Stimulated activated naive B cell treated with anti-CD40 and anti-IgM and Interleukin-4, amounts not matched to agents 10 μg/mL and 1 μg/mL and 100 μg/mL, for 72 hours (primary cell): ENCODE results near the gene ANO8.

Experiments
- ATAC-seq, 2 donors: fragments of 150-1000 bp; cut with Tn5 transposase; replicated peaks; 2 replicates each; pipeline ENCODE4 v1.10.0; 2021; ENCODE audit warnings: moderate library complexity in 1 of 2
- DNase-seq: peaks from one replicate; pipeline ENCODE4 v3.0.0; 2021
- H3K27ac Mint-ChIP-seq: one replicate; pipeline ENCODE4 v1.8.0; 2022; ENCODE audit warnings: mild to moderate bottlenecking, mixed read lengths
- H3K27me3 Mint-ChIP-seq, 2 donors: one replicate each; pipeline ENCODE4 v1.8.0; 2022; ENCODE audit warnings: mixed read lengths in 2 of 2
- H3K36me3 Mint-ChIP-seq, 2 donors: one replicate each; pipeline ENCODE4 v1.8.0; 2022; ENCODE audit warnings: mixed read lengths in 2 of 2, mild to moderate bottlenecking in 1 of 2
- H3K4me1 Mint-ChIP-seq, 2 donors: one replicate each; pipeline ENCODE4 v1.8.0; 2022; ENCODE audit warnings: mixed read lengths in 2 of 2, mild to moderate bottlenecking in 1 of 2
- H3K4me3 Mint-ChIP-seq, 2 donors: one replicate each; pipeline ENCODE4 v1.8.0; 2022; ENCODE audit warnings: mild to moderate bottlenecking in 2 of 2, mixed read lengths in 2 of 2, moderate library complexity in 1 of 2
- H3K9me3 Mint-ChIP-seq, 2 donors: one replicate each; pipeline ENCODE4 v1.8.0; 2022; ENCODE audit warnings: mixed read lengths in 2 of 2, mild to moderate bottlenecking in 1 of 2

Gene ANO8

DNA sequence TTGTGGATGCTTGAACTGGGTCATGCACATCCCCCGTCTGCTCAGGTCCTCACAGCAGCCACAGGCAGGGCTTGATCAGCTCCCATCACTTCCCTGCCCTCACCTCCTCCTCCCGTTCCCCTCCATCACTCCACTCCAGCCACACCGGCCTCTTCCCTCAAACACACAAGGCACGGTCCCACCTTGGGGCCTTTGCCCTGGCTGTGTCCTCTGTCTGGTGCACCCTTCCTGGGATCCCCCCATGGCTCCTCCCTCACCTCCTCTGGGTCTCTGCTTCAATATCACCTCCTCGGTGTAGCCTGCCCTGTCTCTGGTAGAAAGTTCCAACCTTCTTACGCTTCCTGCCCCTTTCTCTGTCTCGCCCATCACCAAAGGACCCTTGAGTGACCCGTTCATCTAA is 18.7 kb upstream of the ANO8 start:
- Mint-ChIP-seq H3K4me1 (peaks cover 4 to 10% of the 10 kb centered on the region in 2 donors), H3K27me3 (peaks cover 41 to 53% of the 10 kb centered on the region in 2 donors), H3K9me3 (no peaks in the 10 kb centered on the region), H3K27ac (peak overlapping the region; percentile 3), H3K4me3 (no peak overlapping the region), H3K36me3 (no peaks in the 10 kb centered on the region)
- DNase-seq (no peak), ATAC-seq (no peak)

DNA sequence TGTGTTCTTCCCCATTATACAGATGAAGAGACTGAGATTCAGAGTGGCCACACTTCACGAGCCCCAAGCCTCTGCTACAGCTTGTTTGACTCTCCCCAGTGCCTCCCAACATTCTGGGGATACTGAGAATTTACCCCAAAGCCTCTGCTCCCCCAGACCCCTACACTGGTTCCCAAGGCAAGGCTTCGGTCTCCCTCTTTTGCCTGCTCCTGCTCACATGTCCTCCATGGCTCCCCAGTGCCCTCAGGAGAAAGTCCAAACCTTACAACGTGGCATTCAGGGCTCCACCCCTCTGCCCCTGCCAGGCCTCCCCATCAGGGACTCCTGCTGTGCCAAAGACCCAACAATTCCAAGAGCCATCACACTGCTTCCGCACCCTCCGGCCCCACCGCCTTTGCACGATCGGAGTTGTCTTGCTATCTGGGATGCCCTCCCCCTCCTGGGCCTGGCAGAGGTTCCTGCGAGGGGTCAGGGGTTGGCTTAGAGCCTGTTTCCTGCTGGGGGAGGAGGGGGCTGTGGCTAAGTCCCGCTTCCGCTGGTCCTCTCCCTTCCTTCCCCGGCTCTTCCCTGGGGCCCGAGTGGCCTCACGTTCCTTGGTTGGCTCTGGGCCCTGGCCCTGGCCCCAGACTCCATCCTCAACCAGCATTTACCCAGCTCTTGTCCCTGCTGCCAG is 18.1 kb upstream of the ANO8 start:
- H3K9me3 Mint-ChIP-seq, result no peaks in the 10 kb centered on the region
- H3K27ac Mint-ChIP-seq, result no peak overlapping the region
- H3K4me3 Mint-ChIP-seq, result no peak overlapping the region
- peaks cover 44 to 59% of the 10 kb centered on the region in 2 donors for H3K27me3 Mint-ChIP-seq
- no peak for ATAC-seq
- H3K36me3 Mint-ChIP-seq, result no peaks in the 10 kb centered on the region
- peaks cover 4 to 13% of the 10 kb centered on the region in 2 donors for H3K4me1 Mint-ChIP-seq
- DNase-seq, result no peak

DNA sequence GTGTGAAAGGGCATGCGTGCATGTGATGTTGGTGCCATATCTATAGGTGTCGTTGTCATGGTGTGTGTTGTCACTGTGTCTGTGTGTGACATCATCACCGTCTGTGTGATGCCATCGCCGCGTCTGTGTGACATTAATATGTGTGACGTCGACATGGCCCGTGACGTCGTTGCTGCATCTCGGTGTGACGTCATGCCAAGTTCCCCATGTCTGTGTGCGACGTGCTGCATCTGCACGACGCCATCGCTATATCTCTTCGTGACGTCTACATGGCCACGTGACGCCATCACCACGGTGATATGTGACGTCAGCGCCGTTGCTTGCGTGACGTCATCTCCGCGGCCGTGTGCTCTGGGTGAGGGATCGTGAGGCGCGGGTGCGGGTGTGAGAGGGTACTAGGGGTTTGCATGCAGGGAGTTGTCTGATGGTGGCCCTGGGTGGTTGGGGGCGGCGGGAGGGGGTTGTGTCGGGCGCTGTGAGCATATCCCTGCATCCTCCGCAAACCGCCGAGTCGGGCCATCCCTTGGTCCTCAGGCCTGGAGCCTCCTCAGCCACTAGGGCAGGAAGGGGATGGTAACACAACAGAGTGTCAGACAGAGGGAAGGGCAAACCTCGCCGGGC is 17.3 kb upstream of the ANO8 start:
- H3K4me3 Mint-ChIP-seq, result no peak overlapping the region
- no peaks in the 10 kb centered on the region for H3K9me3 Mint-ChIP-seq
- DNase-seq (no peak), ATAC-seq (no peak)
- H3K4me1 Mint-ChIP-seq, result peaks cover 4 to 21% of the 10 kb centered on the region in 2 donors
- H3K36me3 Mint-ChIP-seq, result no peaks in the 10 kb centered on the region
- H3K27ac Mint-ChIP-seq, result no peak overlapping the region
- H3K27me3 Mint-ChIP-seq, result peaks cover 46 to 67% of the 10 kb centered on the region in 2 donors

DNA sequence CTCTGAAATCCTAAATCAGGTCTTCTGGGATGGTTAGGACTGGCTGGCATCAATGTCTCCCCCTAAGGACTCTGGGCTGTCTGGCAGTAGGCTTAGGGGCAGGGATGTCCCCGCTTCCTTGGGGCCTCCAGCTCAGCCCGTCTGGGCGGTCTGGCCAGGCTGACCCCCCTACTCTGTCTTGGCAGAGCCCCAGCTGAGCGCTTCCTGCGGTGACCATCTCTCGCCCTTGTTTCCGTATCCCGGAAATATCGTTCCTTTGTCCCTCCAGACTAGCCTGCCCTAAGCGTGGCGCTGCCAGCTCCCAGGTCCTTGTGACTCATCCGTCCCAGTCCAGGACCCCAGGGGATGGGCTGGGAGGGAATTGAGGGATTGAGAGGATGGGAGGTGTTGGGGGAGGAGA is 14.0 kb upstream of the ANO8 start:
- H3K4me3 Mint-ChIP-seq, result no peak overlapping the region
- H3K27ac Mint-ChIP-seq, result no peak overlapping the region
- peaks cover 2 to 10% of the 10 kb centered on the region in 2 donors for H3K36me3 Mint-ChIP-seq
- peaks cover 42 to 68% of the 10 kb centered on the region in 2 donors for H3K27me3 Mint-ChIP-seq
- DNase-seq, result no peak
- no peaks in the 10 kb centered on the region for H3K9me3 Mint-ChIP-seq
- ATAC-seq, result no peak
- peaks cover 9 to 32% of the 10 kb centered on the region in 2 donors for H3K4me1 Mint-ChIP-seq

DNA sequence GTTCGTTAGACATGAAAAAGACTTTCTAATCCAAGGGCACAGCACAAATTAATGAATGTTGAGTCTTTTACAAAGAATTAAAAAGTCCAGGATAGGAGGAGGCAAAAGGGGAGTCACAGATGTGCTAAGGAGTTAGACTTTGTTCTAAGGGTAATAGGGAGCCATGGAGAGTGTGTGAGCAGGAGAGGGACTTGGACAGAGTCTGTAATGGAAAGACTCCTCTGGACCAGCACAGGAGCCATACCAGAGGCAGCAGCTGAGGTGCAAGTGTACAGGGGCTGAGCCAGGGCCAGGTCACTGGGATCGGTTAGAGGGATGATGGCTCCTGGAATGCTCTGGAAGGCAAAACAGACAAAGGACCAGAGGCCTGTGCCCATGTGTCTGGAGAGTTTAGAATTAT is 13.2 kb upstream of the ANO8 start:
- Mint-ChIP-seq H3K36me3 (peaks cover 2 to 12% of the 10 kb centered on the region in 2 donors), H3K27me3 (peaks cover 34 to 60% of the 10 kb centered on the region in 2 donors), H3K27ac (no peak overlapping the region), H3K4me3 (no peak overlapping the region), H3K4me1 (peaks cover 9 to 32% of the 10 kb centered on the region in 2 donors), H3K9me3 (no peaks in the 10 kb centered on the region)
- ATAC-seq, result no peak
- DNase-seq, result no peak

DNA sequence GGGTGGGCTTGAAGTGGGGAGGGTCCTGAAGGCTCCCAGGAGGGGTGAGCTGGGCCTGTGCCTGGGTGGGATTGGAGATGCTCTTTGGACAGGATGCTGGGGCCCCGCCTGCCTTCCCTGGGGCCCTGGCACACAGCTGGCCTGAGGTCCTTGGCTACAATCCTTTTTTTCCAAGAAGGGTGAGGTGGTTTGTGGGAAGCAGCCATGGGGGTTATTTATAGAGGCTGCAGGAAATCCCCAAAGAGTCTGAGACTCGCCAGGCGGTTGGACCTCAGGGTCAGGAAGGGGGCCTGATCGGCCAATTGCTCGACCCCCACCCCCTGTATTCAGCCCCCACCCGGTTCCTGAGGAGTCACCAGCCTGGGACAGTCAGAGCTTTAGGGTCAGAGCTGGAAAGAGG is 12.7 kb upstream of the ANO8 start:
- peaks cover 2 to 15% of the 10 kb centered on the region in 2 donors for H3K36me3 Mint-ChIP-seq

DNA sequence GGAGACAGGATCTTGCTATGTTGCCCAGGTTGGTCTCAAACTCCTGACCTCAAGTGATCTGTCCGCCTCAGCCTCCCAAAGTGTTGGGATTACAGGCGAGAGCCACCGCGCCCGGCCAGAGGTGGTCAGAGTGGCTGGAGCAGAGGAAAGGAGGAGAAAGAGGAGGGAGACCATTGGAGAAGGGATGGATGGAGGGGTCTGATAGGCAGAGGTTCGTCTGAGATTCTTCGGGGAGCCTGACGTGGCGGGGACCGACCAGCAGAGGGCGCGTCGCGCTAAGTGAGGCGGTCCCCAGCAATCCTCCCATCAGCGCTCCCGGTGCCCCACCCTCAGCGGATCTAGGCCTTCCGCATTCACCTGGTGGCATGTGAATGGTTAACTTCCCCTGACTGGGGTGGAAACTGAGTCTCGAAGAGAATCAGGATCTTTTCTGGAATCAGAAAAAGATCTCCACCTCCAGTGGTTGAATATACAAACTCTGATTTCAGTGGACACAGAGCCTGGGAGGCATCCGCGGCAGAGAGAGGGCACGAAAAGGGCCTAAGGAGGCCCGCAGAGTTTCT is 11.5 kb upstream of the ANO8 start:
- DNase-seq (peak; percentile 63), ATAC-seq (peak; percentile 96 to 98)
- peaks cover 8 to 30% of the 10 kb centered on the region in 2 donors for H3K4me1 Mint-ChIP-seq
- H3K27ac Mint-ChIP-seq, result peak overlapping the region; percentile 6
- H3K36me3 Mint-ChIP-seq, result peaks cover 10 to 20% of the 10 kb centered on the region in 2 donors
- H3K4me3 Mint-ChIP-seq, result peak overlapping the region in 1 of 2 donors; percentile 50
- no peaks in the 10 kb centered on the region for H3K9me3 Mint-ChIP-seq
- peaks cover 19 to 43% of the 10 kb centered on the region in 2 donors for H3K27me3 Mint-ChIP-seq

More for the DNA sequence above, 12.7 kb upstream of the ANO8 start:
- Mint-ChIP-seq H3K27me3 (peaks cover 29 to 54% of the 10 kb centered on the region in 2 donors), H3K4me1 (peaks cover 9 to 32% of the 10 kb centered on the region in 2 donors), H3K9me3 (no peaks in the 10 kb centered on the region), H3K27ac (no peak overlapping the region), H3K4me3 (no peak overlapping the region)
- no peak for ATAC-seq
- DNase-seq, result no peak

DNA sequence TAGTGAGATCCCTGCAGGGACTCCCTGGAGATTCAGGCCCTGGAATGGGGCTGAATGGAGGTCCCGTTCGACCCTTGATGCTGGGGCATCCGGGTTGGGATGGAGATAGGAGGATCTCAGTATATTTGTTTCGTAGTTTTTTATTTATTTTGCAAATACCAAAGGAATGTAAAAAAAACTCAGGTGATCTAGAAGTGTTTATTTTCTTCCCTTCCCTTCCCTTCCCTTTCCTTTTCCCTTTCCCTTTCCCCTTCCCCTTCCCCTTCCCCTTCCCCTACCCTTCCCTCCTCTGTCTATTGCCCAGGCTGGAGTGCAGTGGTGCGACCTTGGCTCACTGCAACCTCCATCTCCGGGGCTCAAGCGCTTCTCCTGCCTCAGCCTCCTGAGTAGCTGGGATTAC is 7.2 kb upstream of the ANO8 start:
- peaks cover 0 to 5% of the 10 kb centered on the region in 2 donors for H3K27me3 Mint-ChIP-seq
- DNase-seq (no peak), ATAC-seq (no peak)
- H3K9me3 Mint-ChIP-seq, result no peaks in the 10 kb centered on the region
- no peak overlapping the region for H3K4me3 Mint-ChIP-seq
- H3K4me1 Mint-ChIP-seq, result peaks cover 18 to 41% of the 10 kb centered on the region in 2 donors
- no peak overlapping the region for H3K27ac Mint-ChIP-seq
- peaks cover 16 to 43% of the 10 kb centered on the region in 2 donors for H3K36me3 Mint-ChIP-seq

DNA sequence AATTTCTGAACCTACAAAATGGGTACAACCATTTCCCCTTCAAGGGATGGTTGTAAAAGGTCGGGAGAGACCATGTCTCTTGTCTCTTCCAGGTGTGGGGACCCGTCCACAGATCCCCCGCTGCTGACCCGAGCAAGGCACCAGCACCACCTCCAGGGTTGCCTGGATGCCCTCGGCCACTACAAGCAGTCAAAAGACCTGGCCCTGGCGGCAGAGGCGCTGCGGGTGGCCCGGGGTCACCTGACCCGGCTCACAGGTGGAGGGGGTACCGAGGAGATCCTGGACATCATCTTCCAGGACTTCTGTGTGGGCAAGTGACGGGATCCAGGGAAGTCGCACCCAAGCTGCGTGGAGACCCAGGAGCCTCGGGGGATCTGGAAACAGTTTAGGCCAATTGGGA is 6.7 kb upstream of the ANO8 start:
- H3K4me3 Mint-ChIP-seq, result no peak overlapping the region
- ATAC-seq (no peak), DNase-seq (no peak)
- peaks cover 0 to under 1% of the 10 kb centered on the region in 2 donors for H3K27me3 Mint-ChIP-seq
- peaks cover 17 to 41% of the 10 kb centered on the region in 2 donors for H3K4me1 Mint-ChIP-seq
- no peak overlapping the region for H3K27ac Mint-ChIP-seq
- no peaks in the 10 kb centered on the region for H3K9me3 Mint-ChIP-seq
- H3K36me3 Mint-ChIP-seq, result peaks cover 19 to 43% of the 10 kb centered on the region in 2 donors

DNA sequence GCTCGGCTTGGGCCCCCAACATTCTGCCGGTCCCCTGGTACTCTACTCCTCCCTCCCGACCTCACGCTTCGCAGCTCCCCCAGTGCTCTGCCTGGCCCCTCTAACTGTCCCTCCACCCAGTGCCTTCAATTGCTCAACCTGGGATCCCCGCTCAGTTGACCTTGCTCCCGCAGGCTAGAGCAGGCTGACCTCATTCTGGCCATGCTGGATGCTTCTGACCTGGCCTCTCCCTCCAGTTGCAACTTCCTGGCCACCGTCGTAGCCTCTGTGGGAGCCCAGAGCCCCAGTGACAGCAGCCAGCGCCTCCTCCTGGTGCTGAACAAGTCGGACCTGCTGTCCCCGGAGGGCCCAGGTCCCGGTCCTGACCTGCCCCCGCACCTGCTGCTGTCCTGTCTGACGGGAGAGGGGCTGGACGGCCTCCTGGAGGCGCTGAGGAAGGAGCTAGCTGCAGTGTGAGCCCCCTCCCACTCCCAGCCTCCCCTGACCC is 6.3 kb upstream of the ANO8 start:
- peaks cover 13 to 41% of the 10 kb centered on the region in 2 donors for H3K4me1 Mint-ChIP-seq
- H3K36me3 Mint-ChIP-seq, result peaks cover 18 to 43% of the 10 kb centered on the region in 2 donors
- no peak for DNase-seq
- no peaks in the 10 kb centered on the region for H3K27me3 Mint-ChIP-seq
- H3K27ac Mint-ChIP-seq, result no peak overlapping the region
- no peaks in the 10 kb centered on the region for H3K9me3 Mint-ChIP-seq
- no peak for ATAC-seq
- H3K4me3 Mint-ChIP-seq, result no peak overlapping the region

DNA sequence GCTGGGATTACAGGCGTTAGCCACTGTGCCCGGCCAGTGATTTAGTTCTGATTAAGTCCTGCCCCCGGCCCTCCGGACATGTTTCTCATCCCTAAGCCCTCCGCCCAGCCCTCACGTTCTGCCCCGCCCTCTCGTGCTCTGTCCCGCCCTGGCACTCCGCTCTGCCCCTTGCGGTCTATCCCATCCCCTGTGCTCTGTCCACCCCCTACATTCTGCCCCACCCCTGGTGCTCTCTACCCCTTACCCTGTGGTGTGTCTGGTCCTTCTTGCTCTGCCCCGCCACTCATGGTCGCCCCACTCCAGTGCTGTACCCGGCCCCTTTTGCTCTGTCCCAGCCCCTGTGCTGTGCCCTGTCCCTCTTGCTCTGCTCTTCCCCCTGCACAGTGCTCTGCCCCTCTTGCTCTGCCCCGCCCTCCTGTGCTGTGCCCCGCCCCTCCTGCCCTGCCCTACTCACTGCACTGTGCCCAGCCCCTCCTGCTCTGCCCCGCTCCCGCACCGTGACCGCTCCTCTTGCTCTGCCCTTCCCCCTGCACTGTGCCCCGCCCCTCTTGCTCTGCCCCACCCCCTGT is 5.7 kb upstream of the ANO8 start:
- Mint-ChIP-seq H3K4me3 (no peak overlapping the region), H3K27me3 (no peaks in the 10 kb centered on the region), H3K9me3 (no peaks in the 10 kb centered on the region), H3K27ac (no peak overlapping the region), H3K4me1 (peaks cover 13 to 40% of the 10 kb centered on the region in 2 donors), H3K36me3 (peaks cover 18 to 43% of the 10 kb centered on the region in 2 donors)
- DNase-seq (no peak), ATAC-seq (no peak)

DNA sequence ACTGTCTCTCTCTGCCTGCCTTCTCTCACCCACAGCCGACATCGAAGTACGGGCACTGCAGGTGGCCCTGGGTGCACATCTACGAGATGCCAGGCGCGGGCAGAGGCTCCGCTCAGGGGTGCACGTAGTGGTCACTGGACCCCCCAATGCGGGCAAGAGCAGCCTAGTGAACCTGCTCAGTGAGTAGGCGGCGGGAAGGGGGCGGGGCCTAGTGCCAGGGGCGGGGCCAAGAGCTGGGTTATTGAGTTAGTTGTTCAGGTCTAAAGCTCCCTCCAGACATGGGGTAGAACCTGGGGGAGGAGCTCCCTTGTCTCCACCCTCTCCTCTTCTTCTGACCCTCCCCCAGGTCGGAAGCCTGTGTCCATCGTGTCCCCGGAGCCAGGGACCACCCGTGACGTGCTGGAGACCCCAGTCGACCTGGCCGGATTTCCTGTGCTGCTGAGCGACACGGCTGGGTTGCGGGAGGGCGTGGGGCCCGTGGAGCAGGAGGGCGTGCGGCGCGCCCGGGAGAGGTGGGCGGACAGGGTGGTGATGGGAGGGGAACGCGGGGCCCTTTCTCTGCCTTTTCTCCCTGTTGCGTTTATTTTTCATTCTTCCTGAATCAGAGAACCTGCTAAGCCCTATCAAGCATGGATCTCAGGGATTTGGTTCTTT is 4.6 kb upstream of the ANO8 start:
- Mint-ChIP-seq H3K9me3 (no peaks in the 10 kb centered on the region), H3K4me1 (peaks cover 19 to 51% of the 10 kb centered on the region in 2 donors), H3K36me3 (peaks cover 18 to 36% of the 10 kb centered on the region in 2 donors), H3K27ac (no peak overlapping the region), H3K4me3 (peak overlapping the region; percentile 65 to 94), H3K27me3 (no peaks in the 10 kb centered on the region)
- DNase-seq, result no peak
- ATAC-seq, result no peak

DNA sequence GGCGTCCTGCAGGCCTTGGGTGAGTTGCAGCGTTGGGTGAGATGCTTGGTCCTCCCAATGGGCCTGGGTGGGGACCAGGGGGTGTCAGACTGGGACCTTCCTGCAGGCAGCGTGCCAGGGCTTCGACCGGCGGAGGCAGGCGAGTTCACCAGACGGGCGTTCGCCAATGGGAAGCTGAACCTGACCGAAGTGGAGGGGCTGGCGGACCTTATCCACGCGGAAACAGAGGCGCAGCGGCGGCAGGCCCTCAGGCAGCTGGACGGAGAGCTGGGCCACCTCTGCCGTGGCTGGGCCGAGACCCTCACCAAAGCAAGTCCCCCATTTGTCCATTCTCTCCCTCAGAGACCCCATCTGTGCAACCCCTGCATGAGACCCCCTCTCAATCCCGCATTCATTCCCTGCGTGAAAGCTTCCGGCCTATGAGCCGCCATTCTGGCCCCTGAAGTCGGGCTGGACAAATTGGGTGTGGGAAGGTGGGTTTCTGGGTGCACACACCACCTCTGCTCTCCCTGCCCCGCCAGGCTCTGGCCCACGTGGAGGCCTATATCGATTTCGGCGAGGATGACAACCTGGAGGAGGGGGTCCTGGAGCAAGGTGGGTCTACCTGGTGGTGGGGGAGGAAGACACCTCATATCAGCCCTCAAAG is 3.9 kb upstream of the ANO8 start:
- DNase-seq (no peak), ATAC-seq (no peak)
- no peaks in the 10 kb centered on the region for H3K27me3 Mint-ChIP-seq
- H3K4me1 Mint-ChIP-seq, result peaks cover 22 to 57% of the 10 kb centered on the region in 2 donors
- H3K27ac Mint-ChIP-seq, result no peak overlapping the region
- peaks cover 19 to 36% of the 10 kb centered on the region in 2 donors for H3K36me3 Mint-ChIP-seq
- H3K4me3 Mint-ChIP-seq, result peak overlapping the region; percentile 89 to 94
- no peaks in the 10 kb centered on the region for H3K9me3 Mint-ChIP-seq
